ENCODE data around the gene CYP19A1. TPM values are rescaled to one million over a fixed set of nuclear protein-coding genes. Genes with fewer than 3 reads are reported as not detected.

CYP19A1 gene
- polyA plus RNA-seq, 3 donors: 0.21 to 0.39 TPM; not detected in 1

- DNase-seq (ENCODE audit: low read depth in 3 of 3, low spot score in 2 of 3): no peak
Measured at GRCh38 chr15:51160484-51160883, 177.9 kb downstream of the CYP19A1 start.

Other genes starting within 250 kb of the CYP19A1 start
- gene TNFAIP8L3, start 243.7 kb downstream of the CYP19A1 start, polyA plus RNA-seq (ENCODE audit: insufficient read length in 3 of 3): 1 to 10 TPM; 2.0 to 2.3 (median 2.1) TPM
- under 1 TPM; 0.13 to 0.74 (median 0.24) TPM for gene GLDN, start 3.1 kb upstream of the CYP19A1 start, polyA plus RNA-seq (ENCODE audit: insufficient read length in 3 of 3)